Esophagus muscularis mucosa (tissue), 3 donors: ENCODE data around the gene RNF213.

ENCODE experiments used
- POLR2A ChIP-seq: fragments of 450-650 bp; IDR thresholded peaks from one replicate; pipeline ENCODE4 v1.6.1; 2017; ENCODE audit warnings: antibody characterized with exemption, moderate library complexity, mild to moderate bottlenecking, low read depth
- POLR2AphosphoS5 ChIP-seq, 2 donors: sonication (generic); formaldehyde crosslinking; IDR thresholded peaks; one replicate each; pipeline ENCODE4 v1.6.1; 2017; ENCODE audit warnings: antibody characterized with exemption in 2 of 2
- TF ChIP-seq, protein P1 (sequence below), 3 experiments: fragments of 200-600 bp in 2 of 3; fragments of 450-650 bp in 1 of 3; sonication (generic) in 2 of 3; IDR thresholded peaks; one replicate each; pipeline ENCODE4 v1.5.1; 2017 to 2019; ENCODE audit warnings: antibody characterized with exemption in 3 of 3, mild to moderate bottlenecking in 2 of 3, moderate library complexity in 1 of 3

DNA sequence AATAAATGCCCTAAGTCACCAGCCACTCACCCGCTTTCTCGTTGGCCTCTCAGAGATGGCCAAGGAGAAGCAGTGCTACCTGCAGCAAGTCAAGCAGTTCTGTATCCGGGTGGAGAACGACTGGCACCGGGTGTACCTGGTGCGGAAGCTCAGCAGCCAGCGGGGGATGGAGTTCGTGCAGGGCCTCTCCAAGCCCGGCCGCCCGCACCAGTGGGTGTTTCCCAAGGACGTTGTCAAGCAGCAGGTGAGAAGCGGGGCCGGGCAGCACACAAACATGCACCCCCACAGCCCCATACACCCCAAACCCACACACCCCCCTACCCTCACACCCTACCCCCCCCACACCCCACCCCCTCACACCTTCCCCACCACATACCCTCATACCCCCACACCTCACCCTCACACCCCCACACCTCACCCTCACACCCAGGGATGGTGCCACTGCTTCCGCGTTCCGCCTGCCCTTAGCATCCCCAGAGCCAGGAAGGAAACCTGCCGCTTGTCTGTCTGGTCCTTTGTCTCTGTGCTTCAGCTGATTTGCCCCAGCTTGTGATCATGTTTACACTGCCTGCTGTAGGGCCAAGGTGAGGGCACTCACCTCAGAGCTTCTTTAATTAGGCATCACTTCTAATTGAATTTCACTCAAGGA lies 112.4 kb downstream of the RNF213 start:
- TF ChIP-seq, protein P1, sequence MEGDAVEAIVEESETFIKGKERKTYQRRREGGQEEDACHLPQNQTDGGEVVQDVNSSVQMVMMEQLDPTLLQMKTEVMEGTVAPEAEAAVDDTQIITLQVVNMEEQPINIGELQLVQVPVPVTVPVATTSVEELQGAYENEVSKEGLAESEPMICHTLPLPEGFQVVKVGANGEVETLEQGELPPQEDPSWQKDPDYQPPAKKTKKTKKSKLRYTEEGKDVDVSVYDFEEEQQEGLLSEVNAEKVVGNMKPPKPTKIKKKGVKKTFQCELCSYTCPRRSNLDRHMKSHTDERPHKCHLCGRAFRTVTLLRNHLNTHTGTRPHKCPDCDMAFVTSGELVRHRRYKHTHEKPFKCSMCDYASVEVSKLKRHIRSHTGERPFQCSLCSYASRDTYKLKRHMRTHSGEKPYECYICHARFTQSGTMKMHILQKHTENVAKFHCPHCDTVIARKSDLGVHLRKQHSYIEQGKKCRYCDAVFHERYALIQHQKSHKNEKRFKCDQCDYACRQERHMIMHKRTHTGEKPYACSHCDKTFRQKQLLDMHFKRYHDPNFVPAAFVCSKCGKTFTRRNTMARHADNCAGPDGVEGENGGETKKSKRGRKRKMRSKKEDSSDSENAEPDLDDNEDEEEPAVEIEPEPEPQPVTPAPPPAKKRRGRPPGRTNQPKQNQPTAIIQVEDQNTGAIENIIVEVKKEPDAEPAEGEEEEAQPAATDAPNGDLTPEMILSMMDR (IDR thresholded peaks at IDR 0.05), result no peak
- no peak for TF ChIP-seq POLR2A
- no peak for TF ChIP-seq POLR2AphosphoS5 (IDR thresholded peaks at IDR 0.05)
